ENCODE data around the gene IFI6. TPM values are rescaled to one million over a fixed set of nuclear protein-coding genes. Genes with fewer than 3 reads are reported as not detected.
A peak's percentile ranks its signal among the peaks of the same experiment; 100 is the strongest.
"Not testable (repeated sequence)": the region's sequence is repeated elsewhere in the genome, so short reads cannot be mapped to it uniquely, and the experiment has no call there.

The IFI6 gene, protein sequence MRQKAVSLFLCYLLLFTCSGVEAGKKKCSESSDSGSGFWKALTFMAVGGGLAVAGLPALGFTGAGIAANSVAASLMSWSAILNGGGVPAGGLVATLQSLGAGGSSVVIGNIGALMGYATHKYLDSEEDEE
- 1,000 to 10,000 TPM in 1 of 2 experiments, 100 to 1,000 TPM in 1; 461 to 1,077 TPM for total RNA-seq

DNA sequence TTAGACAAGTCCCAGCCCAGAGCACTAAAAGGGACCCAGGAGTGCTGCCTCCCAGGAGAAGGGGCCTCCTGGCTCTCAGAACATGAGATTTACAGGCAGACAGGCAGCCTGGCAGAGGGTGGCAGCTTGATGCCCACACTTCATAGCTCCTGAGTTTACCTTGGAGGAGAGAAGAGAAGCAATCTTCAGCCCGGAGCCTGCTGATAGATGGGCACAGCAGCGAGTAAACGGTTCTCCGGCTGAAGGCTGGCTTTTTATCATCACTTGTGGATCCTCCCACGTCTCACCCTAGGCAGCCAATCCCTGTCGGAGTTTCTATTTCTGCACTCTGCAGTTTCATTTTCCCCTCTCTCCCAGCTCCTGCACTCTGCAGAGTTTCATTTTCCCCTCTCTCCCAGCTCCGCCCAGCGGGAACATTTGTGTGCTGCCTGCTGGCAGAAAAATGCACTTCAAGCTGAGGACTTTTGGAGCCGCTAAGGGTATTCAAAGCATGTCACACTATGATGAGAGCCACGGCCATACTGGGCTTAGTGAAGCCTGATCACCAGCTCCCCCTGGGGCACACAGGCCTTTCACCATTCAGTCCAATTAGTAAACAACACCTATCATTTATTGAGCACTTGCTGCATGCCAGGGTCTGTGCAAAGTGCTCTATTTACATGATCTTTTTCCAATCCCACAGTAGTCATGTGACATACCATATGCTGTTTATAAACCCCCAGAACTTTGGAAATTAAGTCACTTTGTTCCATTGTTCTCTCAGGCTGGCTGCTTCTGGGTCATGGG, at the start of gene IFI6:
Gene IFI6 (minus strand): TSS at position 229 of the 786 bp plus-strand sequence. CDS start 2,878 bp downstream, outside the sequence.
- no peaks in the 10 kb centered on the region for H3K27me3 Mint-ChIP-seq
- CTCF ChIA-PET: interaction anchor here (0.5 to 13.0 kb wide), 16 partner anchors 10 to 517 kb away, joined by 3 to 536 read pairs (median 4); partner anchors contain the start of genes AHDC1, FAM76A, SLC9A1 and STX12
- peak within 1 kb of the TSS; percentile 99 for H3K4me3 Mint-ChIP-seq
- DNase-seq (peak; percentile 93), ATAC-seq (peak; percentile 95)
- peaks cover 42% of the 10 kb centered on the region for H3K36me3 Mint-ChIP-seq
- H3K9me3 Mint-ChIP-seq (ENCODE audit: low read depth): no peaks in the 10 kb centered on the region
- H3K4me1 Mint-ChIP-seq: peaks cover 45% of the 10 kb centered on the region
- H3K27ac Mint-ChIP-seq: peak within 1 kb of the TSS; percentile 98

DNA sequence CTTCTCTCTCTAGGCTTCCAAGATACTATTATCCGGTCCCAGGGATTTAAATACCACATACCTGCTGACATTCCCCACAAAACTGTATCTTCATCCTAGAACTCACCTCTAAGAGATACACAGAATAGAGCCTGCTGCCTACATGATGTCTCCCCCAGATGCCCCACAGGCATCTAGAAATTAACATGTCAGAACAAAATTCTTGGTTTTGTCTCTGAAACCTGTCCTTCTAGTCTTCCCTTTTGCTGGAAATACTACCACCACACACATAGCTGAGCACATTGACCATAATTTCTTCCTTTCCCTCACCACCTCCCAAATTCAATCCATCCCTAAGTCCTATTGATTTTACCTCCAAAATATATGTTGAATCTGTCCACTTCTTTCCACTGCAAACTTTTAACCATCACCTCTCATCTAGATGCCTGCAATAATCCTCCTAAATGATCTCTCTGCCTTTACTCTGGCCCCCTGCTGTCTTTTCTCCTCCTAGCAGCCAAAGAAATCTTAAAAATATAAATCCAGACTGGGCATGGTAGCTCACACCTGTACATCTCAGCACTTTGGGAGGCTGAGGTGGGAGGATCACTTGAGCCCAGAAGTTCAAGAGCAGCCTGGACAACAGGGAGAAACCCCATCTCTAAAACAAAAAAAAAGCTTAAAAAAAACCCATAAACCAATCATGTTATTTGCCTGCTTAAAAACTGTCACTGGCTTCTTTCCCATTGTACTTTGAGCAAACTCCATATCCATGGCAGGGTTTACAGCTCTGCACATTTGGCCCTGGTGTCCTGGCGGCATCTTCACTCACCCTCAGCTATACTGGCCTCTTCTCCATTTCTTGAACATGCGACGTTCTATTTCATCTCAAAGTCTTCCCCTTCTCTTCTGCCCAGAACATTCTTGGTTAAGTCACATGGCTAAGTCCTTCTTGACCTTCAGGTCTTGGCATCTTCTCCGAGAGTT, 47.6 kb upstream of the IFI6 start:
- H3K27me3 Mint-ChIP-seq: peaks cover 32% of the 10 kb centered on the region
- H3K9me3 Mint-ChIP-seq (ENCODE audit: low read depth): peaks cover 4% of the 10 kb centered on the region

DNA sequence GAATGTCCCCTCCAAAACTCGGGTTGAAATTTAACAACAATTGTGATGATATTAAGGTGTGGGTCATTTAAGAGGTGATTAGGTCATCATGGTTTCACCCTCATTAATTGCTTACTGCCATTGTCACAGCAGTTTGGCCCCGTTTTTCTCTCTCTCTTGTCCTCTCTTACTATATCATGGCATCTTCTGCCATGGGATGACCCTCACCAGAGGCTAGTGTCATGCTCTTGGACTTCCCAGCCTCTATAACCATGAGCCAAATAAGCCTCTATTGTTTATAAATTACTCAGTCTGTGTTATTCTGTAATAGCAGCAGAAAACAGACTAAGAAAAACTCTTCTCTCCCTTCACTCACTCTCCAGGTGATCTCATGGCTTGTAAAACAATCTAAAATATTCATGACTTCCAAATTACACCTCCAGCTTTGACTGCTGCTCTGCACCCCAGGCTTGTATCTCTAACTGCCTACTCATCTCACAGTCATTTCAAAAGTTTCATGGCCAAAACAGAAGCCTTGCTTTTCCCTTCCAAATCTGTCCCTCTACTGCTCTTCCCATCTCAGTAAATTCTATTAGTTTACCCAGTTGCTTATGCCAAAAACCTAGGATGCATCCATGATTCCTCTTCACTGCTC, 44.4 kb upstream of the IFI6 start:
- H3K27me3 Mint-ChIP-seq: peaks cover 32% of the 10 kb centered on the region
- DNase-seq (no peak), ATAC-seq (no peak)
- peaks cover 4% of the 10 kb centered on the region for H3K9me3 Mint-ChIP-seq (ENCODE audit: low read depth)
- peaks cover 9% of the 10 kb centered on the region for H3K36me3 Mint-ChIP-seq
- CTCF ChIA-PET: no interaction called here
- H3K4me1 Mint-ChIP-seq: no peaks in the 10 kb centered on the region
- H3K4me3 Mint-ChIP-seq: no peak overlapping the region
- H3K27ac Mint-ChIP-seq: no peak overlapping the region

More for the DNA sequence above, 47.6 kb upstream of the IFI6 start:
- Mint-ChIP-seq H3K4me1 (peaks cover under 1% of the 10 kb centered on the region), H3K4me3 (no peak overlapping the region), H3K27ac (no peak overlapping the region), H3K36me3 (peaks cover 9% of the 10 kb centered on the region)
- ATAC-seq (peak; percentile 57), DNase-seq (no peak)
- CTCF ChIA-PET: interaction anchor here (0.7 to 3.0 kb wide), 3 partner anchors 47 to 54 kb away, joined by 3 to 11 read pairs (median 3); no protein-coding TSS in a partner anchor

DNA sequence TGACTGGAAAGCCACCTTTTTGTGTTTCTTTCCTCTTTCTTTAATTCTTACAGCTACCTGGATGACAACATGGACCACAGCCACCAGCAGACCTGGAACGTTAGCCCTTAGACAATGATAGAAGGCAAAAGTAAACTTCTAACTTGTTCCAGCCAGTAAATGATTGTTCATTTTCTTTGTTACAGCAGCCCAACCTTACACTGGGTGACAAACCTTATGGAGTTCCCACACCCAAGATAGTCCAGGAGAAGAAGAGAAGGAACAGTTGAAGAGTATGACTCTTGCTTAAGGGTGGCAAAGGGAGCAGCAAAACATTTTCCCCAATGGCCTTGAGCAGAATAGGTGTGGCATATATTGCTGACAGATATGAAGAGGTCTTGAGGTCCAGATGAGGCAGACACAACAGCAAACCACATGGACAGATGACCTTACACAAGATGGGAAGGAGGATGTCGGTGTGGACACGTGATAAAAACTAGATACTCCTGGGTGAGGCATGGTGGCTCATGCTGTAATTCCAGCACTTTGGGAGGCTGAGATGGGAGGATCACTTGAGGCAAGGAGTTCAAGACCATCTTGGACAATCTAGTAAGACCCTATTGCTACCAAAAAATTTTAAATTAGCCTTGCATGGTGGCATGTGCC, 42.0 kb upstream of the IFI6 start:
- no peak for ATAC-seq
- CTCF ChIA-PET: no interaction called here
- DNase-seq: no peak
- no peaks in the 10 kb centered on the region for H3K4me1 Mint-ChIP-seq
- H3K36me3 Mint-ChIP-seq: peaks cover 9% of the 10 kb centered on the region
- H3K27me3 Mint-ChIP-seq: peaks cover 18% of the 10 kb centered on the region
- H3K27ac Mint-ChIP-seq: no peak overlapping the region
- H3K4me3 Mint-ChIP-seq: no peak overlapping the region
- peaks cover 4% of the 10 kb centered on the region for H3K9me3 Mint-ChIP-seq (ENCODE audit: low read depth)

DNA sequence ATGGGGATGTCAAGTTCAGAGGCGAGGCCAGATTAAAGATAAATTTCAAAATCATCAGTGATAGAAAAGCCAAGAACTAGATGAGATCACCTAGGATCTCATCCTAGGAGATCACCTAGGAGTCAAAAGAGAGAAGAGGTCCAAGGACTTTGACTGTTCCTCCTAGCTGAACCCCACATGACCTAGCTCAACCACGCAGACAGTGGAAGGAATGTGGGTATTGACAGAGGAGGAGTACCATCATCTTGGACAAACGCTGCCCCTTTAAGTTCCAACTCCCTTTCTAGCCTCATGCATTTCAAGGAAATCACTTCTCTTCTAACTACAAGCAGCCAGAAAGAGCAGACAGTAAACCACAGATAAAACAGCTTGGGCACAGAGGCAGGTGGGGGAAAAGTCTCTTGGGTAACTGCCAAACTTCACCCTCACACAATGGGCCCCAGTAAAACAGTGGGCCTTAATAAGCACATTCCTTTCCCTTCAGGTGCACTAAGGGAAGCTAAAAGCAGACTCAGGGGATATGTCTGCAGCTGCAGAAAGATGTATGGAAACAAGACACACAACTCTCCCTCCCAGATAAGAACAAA, 41.2 kb upstream of the IFI6 start:
- Mint-ChIP-seq H3K27me3 (peaks cover 25% of the 10 kb centered on the region), H3K36me3 (peaks cover 9% of the 10 kb centered on the region), H3K27ac (no peak overlapping the region), H3K4me1 (no peaks in the 10 kb centered on the region), H3K4me3 (no peak overlapping the region), H3K9me3 (ENCODE audit: low read depth) (peaks cover 4% of the 10 kb centered on the region)
- no peak for DNase-seq
- ATAC-seq: no peak
- CTCF ChIA-PET: interaction anchor here (0.6 to 0.8 kb wide), 2 partner anchors 30 to 44 kb away, joined by 3 read pairs; no protein-coding TSS in a partner anchor

DNA sequence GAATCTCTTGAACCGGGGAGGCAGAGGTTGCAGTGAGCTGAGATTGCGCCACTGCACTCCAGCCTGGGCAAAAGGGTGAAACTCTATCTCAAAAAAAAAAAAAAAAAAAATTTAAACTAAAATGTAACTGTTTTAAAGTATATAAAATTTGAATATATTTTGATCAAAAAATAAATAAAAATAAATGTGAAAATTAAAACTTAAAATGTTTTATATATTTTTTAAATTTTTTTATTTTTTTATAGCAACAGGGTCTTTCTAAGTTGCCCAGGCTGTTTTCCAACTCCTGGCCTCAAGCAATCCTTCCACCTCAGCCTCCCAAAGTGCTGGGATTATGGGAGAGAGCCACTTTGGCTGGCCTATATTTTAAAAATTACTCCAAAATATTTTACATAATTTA, 38.6 kb upstream of the IFI6 start:
- Mint-ChIP-seq H3K27me3 (peaks cover 13% of the 10 kb centered on the region), H3K9me3 (ENCODE audit: low read depth) (no peaks in the 10 kb centered on the region), H3K36me3 (peaks cover under 1% of the 10 kb centered on the region), H3K27ac (no peak overlapping the region), H3K4me3 (no peak overlapping the region), H3K4me1 (no peaks in the 10 kb centered on the region)
- CTCF ChIA-PET: interaction anchor here (1.5 kb wide), 1 partner anchor 41 kb away, joined by 5 read pairs; no protein-coding TSS in a partner anchor
- no peak for DNase-seq
- no peak for ATAC-seq

DNA sequence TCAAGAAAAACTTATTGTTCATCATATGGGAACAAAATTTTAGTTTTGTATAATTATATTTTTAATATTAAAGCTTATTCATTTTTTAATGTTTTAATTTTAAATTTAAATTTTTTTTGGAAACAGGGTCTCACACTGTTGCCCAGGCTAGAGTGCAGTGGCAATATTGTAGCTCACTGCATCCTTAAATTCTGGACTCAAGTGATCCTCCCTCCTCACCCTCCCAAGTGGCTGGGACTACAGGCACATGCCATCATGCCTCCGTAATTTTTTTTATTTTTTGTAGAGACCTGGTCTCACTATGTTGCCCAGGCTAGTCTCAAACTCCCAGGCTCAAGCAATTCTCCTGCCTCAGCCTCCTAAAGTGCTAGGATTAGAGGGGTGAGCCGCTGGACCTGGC, 33.6 kb upstream of the IFI6 start:
- no peak overlapping the region for H3K4me3 Mint-ChIP-seq
- ATAC-seq: no peak
- no peak for DNase-seq
- CTCF ChIA-PET: interaction anchor here (0.7 kb wide), 1 partner anchor 1930 kb away, joined by 3 read pairs; no protein-coding TSS in a partner anchor
- H3K27me3 Mint-ChIP-seq: peaks cover 19% of the 10 kb centered on the region
- H3K4me1 Mint-ChIP-seq: no peaks in the 10 kb centered on the region
- peaks cover 7% of the 10 kb centered on the region for H3K36me3 Mint-ChIP-seq
- peaks cover 5% of the 10 kb centered on the region for H3K9me3 Mint-ChIP-seq (ENCODE audit: low read depth)
- H3K27ac Mint-ChIP-seq: no peak overlapping the region

DNA sequence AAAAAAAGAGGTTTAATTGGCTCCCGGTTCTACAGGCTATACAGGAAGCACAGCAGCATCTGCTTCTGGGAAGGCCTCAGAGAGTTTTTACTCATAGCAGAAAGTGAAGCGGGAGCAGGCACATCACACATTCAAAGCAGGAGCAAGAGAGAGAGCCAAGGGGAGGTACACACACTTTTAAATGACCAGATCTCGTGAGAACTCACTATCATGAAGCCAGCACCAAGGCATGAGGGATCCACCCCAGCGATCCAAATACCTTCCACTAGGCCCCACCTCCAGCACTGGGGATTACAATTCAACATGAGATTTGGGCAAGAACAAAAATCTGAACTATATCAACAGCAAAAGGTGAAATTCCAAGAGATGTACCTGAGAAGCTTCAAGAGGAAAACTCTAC, 33.0 kb upstream of the IFI6 start:
- Mint-ChIP-seq H3K9me3 (ENCODE audit: low read depth) (peaks cover 5% of the 10 kb centered on the region), H3K4me1 (no peaks in the 10 kb centered on the region), H3K4me3 (no peak overlapping the region), H3K36me3 (peaks cover 7% of the 10 kb centered on the region), H3K27ac (no peak overlapping the region), H3K27me3 (peaks cover 24% of the 10 kb centered on the region)
- CTCF ChIA-PET: no interaction called here
- no peak for ATAC-seq
- DNase-seq: no peak

DNA sequence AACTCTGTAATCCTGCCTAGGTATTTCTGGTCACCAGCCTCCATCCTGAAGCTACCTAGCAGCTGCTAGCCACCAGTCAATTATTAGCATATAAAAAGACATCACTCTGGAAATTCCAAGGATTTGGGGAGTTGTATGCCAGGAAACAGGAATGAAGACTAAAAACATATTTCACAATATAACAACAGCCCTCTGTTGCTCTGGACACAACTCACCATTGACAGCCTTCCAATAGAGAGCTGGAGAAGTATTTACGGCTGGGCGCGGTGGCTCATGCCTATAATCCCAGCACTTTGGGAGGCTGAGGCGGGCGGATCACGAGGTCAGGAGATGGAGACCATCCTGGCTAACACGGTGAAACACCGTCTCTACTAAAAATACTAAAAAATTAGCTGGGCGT, 24.8 kb upstream of the IFI6 start:
- H3K4me3 Mint-ChIP-seq, ATAC-seq, CTCF ChIA-PET: not testable (repeated sequence)

DNA sequence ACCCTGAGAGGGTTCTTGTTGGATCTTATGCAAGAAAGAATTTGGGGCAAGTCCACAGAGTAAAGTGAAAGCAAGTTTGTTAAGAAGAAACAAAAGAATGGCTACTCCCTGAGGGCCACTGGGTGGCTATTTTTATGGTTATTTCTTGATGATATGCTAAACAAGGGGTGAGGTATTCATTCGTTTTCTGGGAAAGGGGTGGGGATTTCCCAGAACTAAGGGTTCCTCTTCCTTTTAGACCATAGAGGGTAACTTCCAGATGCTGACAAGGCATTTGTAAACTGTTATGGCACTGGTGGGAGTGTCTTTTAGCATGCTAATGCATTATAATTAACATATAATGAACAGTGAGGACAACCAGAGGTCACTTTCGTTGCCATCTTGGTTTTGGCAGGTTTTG, 18.2 kb upstream of the IFI6 start:
- Mint-ChIP-seq H3K4me3 (no peak overlapping the region), H3K9me3 (ENCODE audit: low read depth) (peaks cover 2% of the 10 kb centered on the region), H3K27ac (peak overlapping the region; percentile 16), H3K4me1 (peaks cover 16% of the 10 kb centered on the region), H3K27me3 (peaks cover 11% of the 10 kb centered on the region), H3K36me3 (peaks cover 7% of the 10 kb centered on the region)
- CTCF ChIA-PET: no interaction called here
- DNase-seq: no peak
- no peak for ATAC-seq

More for the DNA sequence above, 24.8 kb upstream of the IFI6 start:
- not testable (repeated sequence) for H3K9me3 Mint-ChIP-seq (ENCODE audit: low read depth); H3K36me3 Mint-ChIP-seq; DNase-seq; H3K4me1 Mint-ChIP-seq; H3K27ac Mint-ChIP-seq
- peaks cover 31% of the 10 kb centered on the region for H3K27me3 Mint-ChIP-seq

DNA sequence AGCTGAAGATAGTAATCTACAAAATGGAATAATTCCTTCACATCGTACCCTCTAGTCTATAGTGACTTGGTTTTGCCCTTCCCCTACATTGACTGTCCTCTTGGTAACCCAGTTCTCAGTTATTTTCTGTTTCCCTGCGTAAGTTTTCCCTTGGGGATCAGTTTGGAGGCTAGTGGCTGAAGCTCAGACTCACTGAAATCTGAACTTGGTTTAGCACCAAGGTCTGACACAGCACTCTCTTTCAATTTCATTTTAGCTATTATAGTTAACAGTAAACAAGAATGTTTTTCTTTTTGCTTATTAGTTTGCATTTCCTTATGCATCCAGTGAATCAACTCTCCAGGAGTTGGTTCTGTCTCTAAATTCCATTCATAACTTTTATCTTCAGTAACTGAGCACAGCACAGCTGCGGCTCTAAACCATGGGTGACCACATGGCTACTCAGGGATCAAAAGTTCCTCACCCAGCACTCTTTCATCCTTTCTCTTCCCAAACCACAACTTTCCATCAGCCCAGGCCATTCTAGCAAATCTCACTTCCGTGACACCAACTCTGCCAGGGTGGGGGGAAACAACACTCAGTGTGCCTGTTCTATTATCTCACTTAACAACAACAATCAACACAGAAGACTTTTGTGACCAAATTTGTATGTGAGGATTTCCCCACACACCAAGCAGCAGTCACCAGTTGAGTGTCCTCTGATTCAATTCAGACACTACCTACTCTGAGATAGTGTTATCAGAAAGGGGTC, 17.6 kb upstream of the IFI6 start:
- DNase-seq (no peak), ATAC-seq (peak; percentile 23)
- CTCF ChIA-PET: interaction anchor here (0.9 to 1.1 kb wide), 2 partner anchors 17 to 19 kb away, joined by 4 to 8 read pairs; partner anchors contain the start of gene IFI6
- Mint-ChIP-seq H3K4me3 (peak overlapping the region; percentile 5), H3K27ac (peak overlapping the region; percentile 8), H3K36me3 (peaks cover 7% of the 10 kb centered on the region), H3K4me1 (peaks cover 16% of the 10 kb centered on the region), H3K9me3 (ENCODE audit: low read depth) (peaks cover 2% of the 10 kb centered on the region), H3K27me3 (peaks cover 14% of the 10 kb centered on the region)
